Upper lobe of left lung (tissue), 6 donors: ENCODE results near the gene FAM181A. TPM values are rescaled to one million over a fixed set of nuclear protein-coding genes. Genes with fewer than 3 reads are reported as not detected.

Source experiments
- ATAC-seq, 2 donors: fragments of 200-7000 bp; cut with Tn5 transposase; one replicate each; pipeline ENCODE4 v1.9.1; 2022; ENCODE audit warnings: mild to moderate bottlenecking in 2 of 2, moderate library complexity in 2 of 2; ENCODE audit not compliant: low FRiP score in 2 of 2
- DNase-seq, 2 donors: peaks; one replicate each; pipeline ENCODE4 v3.0.0-alpha.2; 2019 to 2020
- H3K27ac ChIP-seq, 4 donors: fragments of 200-600 bp; sonication (generic); one replicate each; pipeline ENCODE4 v1.5.1; 2016 to 2019
- H3K27me3 ChIP-seq, 4 donors: fragments of 200-600 bp; sonication (generic); one replicate each; pipeline ENCODE4 v1.5.1; 2017 to 2019
- H3K36me3 ChIP-seq, 4 donors: fragments of 200-600 bp; sonication (generic); one replicate each; pipeline ENCODE4 v1.5.1; 2016 to 2019
- H3K4me1 ChIP-seq, 4 donors: fragments of 200-600 bp; sonication (generic); one replicate each; pipeline ENCODE4 v1.5.1; 2018 to 2019
- H3K4me3 ChIP-seq, 4 donors: fragments of 200-600 bp; sonication (generic); one replicate each; pipeline ENCODE4 v1.5.1; 2017 to 2019; ENCODE audit warnings: mild to moderate bottlenecking in 2 of 4, moderate library complexity in 1 of 4
- H3K9me3 ChIP-seq, 4 donors: fragments of 200-600 bp; sonication (generic); one replicate each; pipeline ENCODE4 v1.5.1; 2018 to 2019
- EP300 ChIP-seq, 4 donors: sonication (generic); formaldehyde crosslinking; IDR thresholded peaks; one replicate each; pipeline ENCODE4 v1.5.1; 2017; ENCODE audit warnings: antibody characterized with exemption in 4 of 4, control low read depth in 2 of 4
- POLR2A ChIP-seq, 4 donors: fragments of 450-650 bp; IDR thresholded peaks; one replicate each; pipeline ENCODE4 v1.5.1; 2016 to 2017; ENCODE audit warnings: antibody characterized with exemption in 4 of 4, mild to moderate bottlenecking in 2 of 4
- POLR2AphosphoS5 ChIP-seq, 2 donors: sonication (generic); formaldehyde crosslinking; IDR thresholded peaks; one replicate each; pipeline ENCODE4 v1.5.1; 2017; ENCODE audit warnings: antibody characterized with exemption in 2 of 2
- WGBS, 2 donors: methylation state at CpG; one replicate each; pipeline ENCODE4 v1.1.5; 2017 to 2018; 5-methylcytosine and 5-hydroxymethylcytosine counted together
- total RNA-seq, 6 donors: library from RNA; depleted of rRNA in 4 of 6; stranded (reverse); fragments of >200 nt in 4 of 6; gene quantifications; one replicate each; pipeline versions ENCODE4 v1.1.0 to v1.2.1, GENCODE V29; 2016 to 2021
- TF ChIP-seq, protein P1 (sequence below), 6 experiments: fragments of 450-650 bp in 4 of 6; fragments of 200-600 bp in 2 of 6; sonication (generic) in 2 of 6; IDR thresholded peaks; one replicate each; pipeline ENCODE4 v1.5.1; 2016 to 2019; ENCODE audit warnings: antibody characterized with exemption in 6 of 6
- donor health status: DM: no; HTN: no; CAD: no; lungs with moderate emphysema.
- donor health status: DM: no; HTN: yes; CAD: no; lungs with severe emphysema.

Gene FAM181A
- total RNA-seq, 6 donors from 2014 or later, result 1.6 to 13.4 (median 1.9) TPM; not detected in 2

GRCh38 chr14:93936245-93936644 is 9.1 kb downstream of the FAM181A start:
- Histone ChIP-seq H3K27me3 (peaks cover 0 to 11% (median 4%) of the 10 kb centered on the region in 4 donors), H3K27ac (no peak overlapping the region), H3K4me3 (no peak overlapping the region), H3K4me1 (peaks cover 0 to 17% (median 11%) of the 10 kb centered on the region in 4 donors), H3K9me3 (no peaks in the 10 kb centered on the region), H3K36me3 (no peaks in the 10 kb centered on the region)
- 30 to 35% methylated on average over 5 of the region's 5 CpGs for WGBS, 2 donors
- no peak for ATAC-seq
- no peak for TF ChIP-seq POLR2AphosphoS5 (IDR thresholded peaks at IDR 0.05)
- TF ChIP-seq, protein P1, sequence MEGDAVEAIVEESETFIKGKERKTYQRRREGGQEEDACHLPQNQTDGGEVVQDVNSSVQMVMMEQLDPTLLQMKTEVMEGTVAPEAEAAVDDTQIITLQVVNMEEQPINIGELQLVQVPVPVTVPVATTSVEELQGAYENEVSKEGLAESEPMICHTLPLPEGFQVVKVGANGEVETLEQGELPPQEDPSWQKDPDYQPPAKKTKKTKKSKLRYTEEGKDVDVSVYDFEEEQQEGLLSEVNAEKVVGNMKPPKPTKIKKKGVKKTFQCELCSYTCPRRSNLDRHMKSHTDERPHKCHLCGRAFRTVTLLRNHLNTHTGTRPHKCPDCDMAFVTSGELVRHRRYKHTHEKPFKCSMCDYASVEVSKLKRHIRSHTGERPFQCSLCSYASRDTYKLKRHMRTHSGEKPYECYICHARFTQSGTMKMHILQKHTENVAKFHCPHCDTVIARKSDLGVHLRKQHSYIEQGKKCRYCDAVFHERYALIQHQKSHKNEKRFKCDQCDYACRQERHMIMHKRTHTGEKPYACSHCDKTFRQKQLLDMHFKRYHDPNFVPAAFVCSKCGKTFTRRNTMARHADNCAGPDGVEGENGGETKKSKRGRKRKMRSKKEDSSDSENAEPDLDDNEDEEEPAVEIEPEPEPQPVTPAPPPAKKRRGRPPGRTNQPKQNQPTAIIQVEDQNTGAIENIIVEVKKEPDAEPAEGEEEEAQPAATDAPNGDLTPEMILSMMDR (IDR thresholded peaks at IDR 0.05), result peak in 4 of 6 experiments; percentile 27 to 51 (median 36)
- DNase-seq, result peak in 1 of 2 donors; percentile 35

DNA sequence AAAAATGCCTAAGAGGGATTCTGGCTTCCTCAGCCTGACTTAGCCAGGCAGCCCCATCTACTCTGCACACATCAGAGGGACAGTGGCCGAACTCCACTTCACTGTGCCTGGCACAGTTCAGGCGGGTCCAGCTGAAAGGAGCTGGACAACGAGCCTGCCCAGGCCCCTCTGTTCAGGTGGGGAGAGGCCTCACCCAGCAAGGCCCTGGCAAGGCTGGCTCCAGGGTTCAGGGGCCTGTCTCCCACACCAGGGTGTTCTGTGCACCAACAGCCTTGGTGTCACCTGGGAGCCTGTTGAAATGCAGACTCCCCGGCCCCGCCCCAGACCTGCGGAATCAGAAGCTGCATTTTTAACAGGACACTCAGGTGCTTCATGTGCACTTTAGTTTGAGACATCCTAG is 9.8 kb downstream of the FAM181A start:
- peaks cover 0 to 11% (median 4%) of the 10 kb centered on the region in 4 donors for H3K27me3 ChIP-seq
- H3K27ac ChIP-seq, result no peak overlapping the region
- 83 to 90% methylated on average over 6 of the region's 6 CpGs for WGBS, 2 donors

GRCh38 chr14:93937519-93937918 is 10.4 kb downstream of the FAM181A start:
- Histone ChIP-seq H3K27me3 (peaks cover 0 to 11% (median 4%) of the 10 kb centered on the region in 4 donors), H3K4me3 (no peak overlapping the region), H3K9me3 (no peaks in the 10 kb centered on the region), H3K4me1 (peaks cover 0 to 17% (median 11%) of the 10 kb centered on the region in 4 donors), H3K27ac (no peak overlapping the region), H3K36me3 (no peaks in the 10 kb centered on the region)
- DNase-seq, result no peak
- TF ChIP-seq POLR2A (IDR thresholded peaks at IDR 0.05) (no peak), POLR2AphosphoS5 (IDR thresholded peaks at IDR 0.05) (no peak), EP300 (IDR thresholded peaks at IDR 0.05) (no peak)
- TF ChIP-seq, protein P1 (IDR thresholded peaks at IDR 0.05), result no peak
- 87 to 100% methylated on average over 2 to 13 of the region's 13 CpGs for WGBS, 2 donors
- ATAC-seq, result no peak

More for the DNA sequence above, 9.8 kb downstream of the FAM181A start:
- no peaks in the 10 kb centered on the region for H3K9me3 ChIP-seq
- DNase-seq (no peak), ATAC-seq (no peak)
- no peak for TF ChIP-seq POLR2AphosphoS5 (IDR thresholded peaks at IDR 0.05)
- TF ChIP-seq, protein P1 (IDR thresholded peaks at IDR 0.05), result no peak
- no peak for TF ChIP-seq POLR2A (IDR thresholded peaks at IDR 0.05)
- TF ChIP-seq EP300 (IDR thresholded peaks at IDR 0.05), result no peak
- H3K36me3 ChIP-seq, result no peaks in the 10 kb centered on the region
- peaks cover 0 to 17% (median 11%) of the 10 kb centered on the region in 4 donors for H3K4me1 ChIP-seq
- no peak overlapping the region for H3K4me3 ChIP-seq

- Histone ChIP-seq H3K4me3 (peak overlapping the region in 3 of 4 donors; percentile 38 to 43 (median 42)), H3K36me3 (no peaks in the 10 kb centered on the region), H3K27ac (no peak overlapping the region), H3K9me3 (no peaks in the 10 kb centered on the region), H3K4me1 (peaks cover 0 to 17% (median 11%) of the 10 kb centered on the region in 4 donors), H3K27me3 (peaks cover 0 to 11% (median 4%) of the 10 kb centered on the region in 4 donors)
- TF ChIP-seq EP300 (IDR thresholded peaks at IDR 0.05), result no peak
- peak in 1 of 2 donors; percentile 85 for DNase-seq
- WGBS, 2 donors, result 40 to 77% methylated on average over 12 to 46 of the region's 46 CpGs
- ATAC-seq, result no peak
Observed at GRCh38 chr14:93938751-93939303, 11.7 kb downstream of the FAM181A start.

- Histone ChIP-seq H3K4me3 (peak overlapping the region in 3 of 4 donors; percentile 38 to 43 (median 42)), H3K4me1 (peaks cover 0 to 17% (median 11%) of the 10 kb centered on the region in 4 donors), H3K27me3 (peaks cover 0 to 11% (median 4%) of the 10 kb centered on the region in 4 donors), H3K27ac (no peak overlapping the region), H3K36me3 (no peaks in the 10 kb centered on the region), H3K9me3 (no peaks in the 10 kb centered on the region)
- TF ChIP-seq, protein P1 (IDR thresholded peaks at IDR 0.05), result peak; percentile 67 to 98 (median 92)
- TF ChIP-seq POLR2A (IDR thresholded peaks at IDR 0.05) (no peak), EP300 (IDR thresholded peaks at IDR 0.05) (no peak), POLR2AphosphoS5 (IDR thresholded peaks at IDR 0.05) (no peak)
- ATAC-seq, result peak; percentile 75 to 91
- peak; percentile 79 to 98 for DNase-seq
- WGBS, 2 donors, result 32 to 80% methylated on average over 2 to 16 of the region's 84 CpGs
Observed at GRCh38 chr14:93939304-93940229, 12.4 kb downstream of the FAM181A start.
